Endodermal cell (in vitro differentiated cells): ENCODE results near the gene ICAM4. TPM values are rescaled to one million over a fixed set of nuclear protein-coding genes. Genes with fewer than 3 reads are reported as not detected.

ENCODE experiments used
- DNase-seq: peaks from one replicate; pipeline ENCODE4 v3.0.0-alpha.2; 2017
- H3K27ac ChIP-seq: 2 replicates; pipeline ENCODE4 v1.5.1; 2013; ENCODE audit warnings: mild to moderate bottlenecking, low read depth, low read length, moderate library complexity
- H3K27me3 ChIP-seq: 2 replicates; pipeline ENCODE4 v1.6.1; 2013; ENCODE audit warnings: mild to moderate bottlenecking, low read length, moderate library complexity; ENCODE audit not compliant: insufficient read depth, control insufficient read depth, poor library complexity, severe bottlenecking
- H3K36me3 ChIP-seq: 2 replicates; pipeline ENCODE4 v1.7.0; 2013; ENCODE audit warnings: mild to moderate bottlenecking, low read length, moderate library complexity; ENCODE audit not compliant: control insufficient read depth, insufficient read depth
- H3K4me1 ChIP-seq: one replicate; pipeline ENCODE4 v1.7.0; 2013; ENCODE audit warnings: low read length; ENCODE audit not compliant: control insufficient read depth, insufficient read depth
- H3K4me3 ChIP-seq: 2 replicates; pipeline ENCODE4 v1.5.1; 2013; ENCODE audit warnings: mild to moderate bottlenecking, low read length, moderate library complexity
- H3K9ac ChIP-seq: 2 replicates; pipeline ENCODE4 v1.6.1; 2013; ENCODE audit warnings: mild to moderate bottlenecking, low read length, moderate library complexity; ENCODE audit not compliant: poor library complexity, severe bottlenecking; ENCODE audit errors: extremely low read depth
- H3K9me3 ChIP-seq: 2 replicates; pipeline ENCODE4 v1.6.1; 2013; ENCODE audit warnings: mild to moderate bottlenecking, low read length, moderate library complexity; ENCODE audit not compliant: control insufficient read depth
- H3K27ac Mint-ChIP-seq: 2 replicates; pipeline ENCODE4 v1.8.0; 2020; ENCODE audit warnings: mixed read lengths
- H3K27me3 Mint-ChIP-seq: 2 replicates; pipeline ENCODE4 v1.8.0; 2021; ENCODE audit warnings: mild to moderate bottlenecking, mixed read lengths; ENCODE audit not compliant: insufficient read depth
- H3K36me3 Mint-ChIP-seq: 2 replicates; pipeline ENCODE4 v1.8.0; 2020; ENCODE audit warnings: low read depth, mixed read lengths
- H3K4me1 Mint-ChIP-seq: 2 replicates; pipeline ENCODE4 v1.8.0; 2020; ENCODE audit warnings: mixed read lengths
- H3K4me3 Mint-ChIP-seq: 2 replicates; pipeline ENCODE4 v1.8.0; 2020; ENCODE audit warnings: mild to moderate bottlenecking, moderate library complexity, mixed read lengths
- H3K9me3 Mint-ChIP-seq: 2 replicates; pipeline ENCODE4 v1.8.0; 2020; ENCODE audit warnings: mild to moderate bottlenecking, mixed read lengths
- WGBS, 2 experiments: methylation state at CpG; one replicate each; pipeline versions ENCODE4 v1.1.5 to v1.1.7; 2013; ENCODE audit warnings: missing lambda C conversion rate in 2 of 2, mixed read lengths in 1 of 2; ENCODE audit not compliant: insufficient coverage in 1 of 2, insufficient read length in 1 of 2; 5-methylcytosine and 5-hydroxymethylcytosine counted together
- total RNA-seq, 2 donors: library from RNA; stranded (reverse); fragmentation: NEBNext Ultra II Directional in 1 of 2; extraction: Animal tissue kit (Norgen Biotek cat#: 25700) in 1 of 2; gene quantifications; 2 replicates in 1 of 2; 3 replicates in 1 of 2; pipeline ENCODE4 v1.2.1, GENCODE V29; 2021
- TF ChIP-seq, protein P1 (sequence below): fragments of 200-600 bp; sonication (generic); conservative IDR thresholded peaks from 2 replicates; pipeline ENCODE4 v1.5.0; 2021; ENCODE audit warnings: antibody characterized with exemption, mild to moderate bottlenecking

The ICAM4 gene
- total RNA-seq, 2 donors from 2014 or later = 0.44 TPM; not detected in 1

GRCh38 chr19:10318807-10319682 lies 32.3 kb downstream of the ICAM4 start:
- Mint-ChIP-seq H3K4me3 (no peak overlapping the region), H3K4me1 (peaks cover 14% of the 10 kb centered on the region), H3K9me3 (no peaks in the 10 kb centered on the region), H3K27ac (no peak overlapping the region), H3K27me3 (no peaks in the 10 kb centered on the region), H3K36me3 (peaks cover 27% of the 10 kb centered on the region)
- Histone ChIP-seq H3K4me3 (no peak overlapping the region), H3K9ac (no peak overlapping the region), H3K27me3 (no peaks in the 10 kb centered on the region), H3K27ac (no peak overlapping the region), H3K4me1 (no peaks in the 10 kb centered on the region), H3K9me3 (no peaks in the 10 kb centered on the region), H3K36me3 (peaks cover 45% of the 10 kb centered on the region)
- no peak for DNase-seq
- TF ChIP-seq, protein P1, sequence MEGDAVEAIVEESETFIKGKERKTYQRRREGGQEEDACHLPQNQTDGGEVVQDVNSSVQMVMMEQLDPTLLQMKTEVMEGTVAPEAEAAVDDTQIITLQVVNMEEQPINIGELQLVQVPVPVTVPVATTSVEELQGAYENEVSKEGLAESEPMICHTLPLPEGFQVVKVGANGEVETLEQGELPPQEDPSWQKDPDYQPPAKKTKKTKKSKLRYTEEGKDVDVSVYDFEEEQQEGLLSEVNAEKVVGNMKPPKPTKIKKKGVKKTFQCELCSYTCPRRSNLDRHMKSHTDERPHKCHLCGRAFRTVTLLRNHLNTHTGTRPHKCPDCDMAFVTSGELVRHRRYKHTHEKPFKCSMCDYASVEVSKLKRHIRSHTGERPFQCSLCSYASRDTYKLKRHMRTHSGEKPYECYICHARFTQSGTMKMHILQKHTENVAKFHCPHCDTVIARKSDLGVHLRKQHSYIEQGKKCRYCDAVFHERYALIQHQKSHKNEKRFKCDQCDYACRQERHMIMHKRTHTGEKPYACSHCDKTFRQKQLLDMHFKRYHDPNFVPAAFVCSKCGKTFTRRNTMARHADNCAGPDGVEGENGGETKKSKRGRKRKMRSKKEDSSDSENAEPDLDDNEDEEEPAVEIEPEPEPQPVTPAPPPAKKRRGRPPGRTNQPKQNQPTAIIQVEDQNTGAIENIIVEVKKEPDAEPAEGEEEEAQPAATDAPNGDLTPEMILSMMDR = no peak
- 88 to 90% methylated on average over 7 to 13 of the region's 13 CpGs for WGBS, 2 experiments

- Mint-ChIP-seq H3K27me3 (no peaks in the 10 kb centered on the region), H3K4me3 (no peak overlapping the region), H3K27ac (no peak overlapping the region), H3K4me1 (peaks cover 6% of the 10 kb centered on the region), H3K9me3 (no peaks in the 10 kb centered on the region), H3K36me3 (peaks cover 39% of the 10 kb centered on the region)
- TF ChIP-seq, protein P1 = no peak
- no peaks in the 10 kb centered on the region for H3K9me3 ChIP-seq
- H3K27ac ChIP-seq = no peak overlapping the region
- no peak for DNase-seq
- WGBS, 2 experiments = 89 to 95% methylated on average over 9 to 32 of the region's 32 CpGs
- no peak overlapping the region for H3K4me3 ChIP-seq
- H3K4me1 ChIP-seq = no peaks in the 10 kb centered on the region
- H3K36me3 ChIP-seq = peaks cover 45% of the 10 kb centered on the region
- H3K9ac ChIP-seq = no peak overlapping the region
- no peaks in the 10 kb centered on the region for H3K27me3 ChIP-seq
Measured at GRCh38 chr19:10320602-10321416, 34.1 kb downstream of the ICAM4 start.

DNA sequence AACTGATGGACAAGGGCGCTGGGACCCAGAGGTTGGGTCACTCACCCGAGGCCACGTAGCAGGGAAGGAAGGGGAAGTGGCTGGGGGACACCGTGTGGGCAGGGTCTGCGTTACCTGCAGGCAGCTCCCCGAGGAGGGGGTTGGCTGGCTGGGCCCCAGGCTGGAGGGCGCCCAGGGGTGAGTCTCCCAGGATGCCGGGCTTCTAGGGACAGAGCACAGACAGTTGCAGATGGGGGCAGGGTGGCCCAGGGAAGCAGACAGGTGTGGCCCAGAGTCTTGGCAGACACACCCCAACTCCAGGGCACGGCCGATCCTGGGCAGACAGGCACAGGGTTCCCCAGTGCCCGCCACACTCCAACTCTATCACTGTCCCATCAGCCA lies 34.7 kb downstream of the ICAM4 start:
- peaks cover 35% of the 10 kb centered on the region for H3K36me3 Mint-ChIP-seq

More for the DNA sequence above, 34.7 kb downstream of the ICAM4 start:
- TF ChIP-seq, protein P1 = no peak
- Mint-ChIP-seq H3K4me3 (no peak overlapping the region), H3K27me3 (no peaks in the 10 kb centered on the region), H3K4me1 (no peaks in the 10 kb centered on the region), H3K9me3 (no peaks in the 10 kb centered on the region), H3K27ac (no peak overlapping the region)
- WGBS, 2 experiments = 92 to 97% methylated on average over 9 to 11 of the region's 11 CpGs
- Histone ChIP-seq H3K4me1 (no peaks in the 10 kb centered on the region), H3K36me3 (peaks cover 46% of the 10 kb centered on the region), H3K27ac (no peak overlapping the region), H3K9ac (no peak overlapping the region), H3K4me3 (no peak overlapping the region), H3K27me3 (no peaks in the 10 kb centered on the region), H3K9me3 (no peaks in the 10 kb centered on the region)
- no peak for DNase-seq
